HepG2 (cell line): ENCODE data around the gene SH3PXD2A. TPM values are rescaled to one million over a fixed set of nuclear protein-coding genes. Genes with fewer than 3 reads are reported as not detected.

Source experiments
- EZH2 ChIP-seq: conservative IDR thresholded peaks from 2 replicates; pipeline ENCODE4 v1.6.1; 2012; ENCODE audit warnings: mild to moderate bottlenecking, low read depth, low read length, moderate library complexity
- MXD4 ChIP-seq: IDR thresholded peaks from 2 replicates; pipeline ENCODE4 v1.6.1; 2016; ENCODE audit warnings: mild to moderate bottlenecking, missing biosample characterization, missing genetic modification reagents
- MZF1 ChIP-seq: sonication (generic); formaldehyde crosslinking; IDR thresholded peaks from 2 replicates; pipeline ENCODE4 v1.8.1; 2023; ENCODE audit warnings: mild to moderate bottlenecking, missing genetic modification reagents, borderline replicate concordance
- SALL2 ChIP-seq: sonication (generic); formaldehyde crosslinking; IDR thresholded peaks from 2 replicates; pipeline ENCODE4 v1.8.1; 2023; ENCODE audit warnings: mild to moderate bottlenecking, missing genetic modification reagents, inconsistent platforms
- SP5 ChIP-seq: IDR thresholded peaks from 2 replicates; pipeline ENCODE4 v1.6.1; 2016; ENCODE audit warnings: low read depth, borderline replicate concordance
- ZNF432 ChIP-seq: sonication (generic); formaldehyde crosslinking; IDR thresholded peaks from 2 replicates; pipeline ENCODE4 v1.5.0; 2020; ENCODE audit warnings: missing genetic modification reagents, mild to moderate bottlenecking, borderline replicate concordance
- ZNF577 ChIP-seq: sonication (generic); formaldehyde crosslinking; IDR thresholded peaks from 2 replicates; pipeline ENCODE4 v1.4.0; 2020; ENCODE audit warnings: mild to moderate bottlenecking, low read depth, missing genetic modification reagents, borderline replicate concordance
- ZNF746 ChIP-seq: sonication (generic); formaldehyde crosslinking; IDR thresholded peaks from 2 replicates; pipeline ENCODE4 v1.8.0; 2022; ENCODE audit warnings: mild to moderate bottlenecking, missing genetic modification reagents
- polyA plus RNA-seq, 8 experiments: library from polyadenylated mRNA; depleted of rRNA in 3 of 8; stranded (reverse) in 7 of 8; unstranded in 1 of 8; fragments of >200 nt; fragmentation: Illumina TruSeq in 4 of 8; extraction: Trizol in 4 of 8; gene quantifications; 2 replicates each; pipeline versions ENCODE4 v1.2.1 to v1.2.3, GENCODE V29; 2011 to 2016; ENCODE audit warnings: low read depth in 4 of 8, missing spikeins in 1 of 8, mixed read lengths in 1 of 8; ENCODE audit not compliant: insufficient read depth in 1 of 8
- total RNA-seq, 5 experiments: library from RNA; depleted of rRNA; stranded (reverse); fragments of >200 nt; fragmentation: Illumina TruSeq; extraction: Trizol; gene quantifications; 2 replicates each; pipeline ENCODE4 v1.2.3, GENCODE V29; 2016; ENCODE audit warnings: low read depth in 1 of 5
- TF ChIP-seq, protein P1 (sequence below): sonication (generic); formaldehyde crosslinking; IDR thresholded peaks from 2 replicates; pipeline ENCODE4 v1.8.0; 2022; ENCODE audit warnings: mild to moderate bottlenecking, missing genetic modification reagents
- TF ChIP-seq, protein P2 (sequence below): sonication (generic); formaldehyde crosslinking; IDR thresholded peaks from 2 replicates; pipeline ENCODE4 v1.4.0; 2020; ENCODE audit warnings: missing genetic modification reagents
- TF ChIP-seq, protein P3 (sequence below): sonication (generic); formaldehyde crosslinking; IDR thresholded peaks from 2 replicates; pipeline ENCODE4 v1.8.0; 2022; ENCODE audit warnings: low read depth, missing genetic modification reagents
- TF ChIP-seq, protein P4 (sequence below): sonication (generic); formaldehyde crosslinking; IDR thresholded peaks from 2 replicates; pipeline ENCODE4 v1.4.0; 2020; ENCODE audit warnings: mild to moderate bottlenecking, missing genetic modification reagents
- TF ChIP-seq, protein P5 (sequence below): sonication (generic); formaldehyde crosslinking; IDR thresholded peaks from 2 replicates; pipeline ENCODE4 v1.4.0; 2020; ENCODE audit warnings: missing genetic modification reagents
- TF ChIP-seq, protein P6 (sequence below): sonication (generic); formaldehyde crosslinking; IDR thresholded peaks from 2 replicates; pipeline ENCODE4 v1.4.0; 2020; ENCODE audit warnings: missing genetic modification reagents

The SH3PXD2A gene
- total and polyA plus RNA-seq, 2 of the 13 experiments (the other 11 are each of a cell fraction or from before 2014, with no cell fraction given) = 11.1 to 11.3 TPM

DNA sequence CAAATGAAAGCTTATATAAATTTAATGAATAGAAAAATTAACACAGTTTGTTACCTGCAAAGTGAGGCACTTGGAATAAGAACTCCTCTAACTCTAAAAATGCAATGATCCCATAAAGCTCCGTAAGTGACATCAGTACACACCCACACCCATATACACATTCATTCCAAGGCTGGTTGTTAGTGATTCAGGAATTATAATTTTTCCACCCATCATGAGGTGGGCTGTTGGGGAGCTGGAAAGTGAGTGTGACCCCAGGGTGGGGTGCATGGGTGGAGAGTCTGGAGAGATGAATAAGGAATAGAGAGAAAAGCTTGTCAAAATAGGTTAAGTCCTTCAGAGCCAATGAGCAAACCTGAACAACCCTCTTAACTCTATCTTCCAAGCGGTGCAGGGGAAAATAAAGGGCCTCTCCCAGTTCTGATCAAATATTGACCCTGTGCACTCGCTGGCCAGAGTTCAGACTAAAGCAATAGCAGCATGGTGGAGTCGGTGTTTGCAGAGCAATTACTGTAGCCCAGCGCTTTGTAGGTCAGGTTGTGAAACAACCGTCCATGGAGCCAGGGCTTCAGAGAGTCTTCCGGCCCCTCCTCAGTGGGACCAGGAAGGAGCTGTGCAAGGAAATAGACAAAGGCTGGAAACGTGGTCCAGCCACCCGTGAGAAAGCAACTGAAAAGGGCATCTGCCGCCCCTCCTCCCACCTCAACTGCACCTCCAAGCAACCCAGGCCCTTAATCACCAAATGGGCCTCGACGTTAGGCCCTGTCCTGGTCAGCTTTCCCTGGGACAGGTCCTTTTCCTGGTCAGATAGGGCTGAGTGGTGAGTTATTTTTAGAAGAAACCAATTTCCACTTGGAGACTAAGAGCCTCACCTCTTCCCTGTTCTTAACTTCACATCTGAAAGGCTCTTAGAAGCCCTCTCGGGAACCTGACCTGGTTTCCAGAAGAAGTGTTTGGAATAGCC lies 61.2 kb downstream of the SH3PXD2A start (continued):
- TF ChIP-seq, protein P1, sequence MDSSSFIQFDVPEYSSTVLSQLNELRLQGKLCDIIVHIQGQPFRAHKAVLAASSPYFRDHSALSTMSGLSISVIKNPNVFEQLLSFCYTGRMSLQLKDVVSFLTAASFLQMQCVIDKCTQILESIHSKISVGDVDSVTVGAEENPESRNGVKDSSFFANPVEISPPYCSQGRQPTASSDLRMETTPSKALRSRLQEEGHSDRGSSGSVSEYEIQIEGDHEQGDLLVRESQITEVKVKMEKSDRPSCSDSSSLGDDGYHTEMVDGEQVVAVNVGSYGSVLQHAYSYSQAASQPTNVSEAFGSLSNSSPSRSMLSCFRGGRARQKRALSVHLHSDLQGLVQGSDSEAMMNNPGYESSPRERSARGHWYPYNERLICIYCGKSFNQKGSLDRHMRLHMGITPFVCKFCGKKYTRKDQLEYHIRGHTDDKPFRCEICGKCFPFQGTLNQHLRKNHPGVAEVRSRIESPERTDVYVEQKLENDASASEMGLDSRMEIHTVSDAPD (CRISPR knock-in tag) = 0 out of 2 replicates have a peak, but pooled peaks have one; percentile 80
- peak; percentile 74 for TF ChIP-seq SP5 (CRISPR knock-in tag)
- TF ChIP-seq, protein P2, sequence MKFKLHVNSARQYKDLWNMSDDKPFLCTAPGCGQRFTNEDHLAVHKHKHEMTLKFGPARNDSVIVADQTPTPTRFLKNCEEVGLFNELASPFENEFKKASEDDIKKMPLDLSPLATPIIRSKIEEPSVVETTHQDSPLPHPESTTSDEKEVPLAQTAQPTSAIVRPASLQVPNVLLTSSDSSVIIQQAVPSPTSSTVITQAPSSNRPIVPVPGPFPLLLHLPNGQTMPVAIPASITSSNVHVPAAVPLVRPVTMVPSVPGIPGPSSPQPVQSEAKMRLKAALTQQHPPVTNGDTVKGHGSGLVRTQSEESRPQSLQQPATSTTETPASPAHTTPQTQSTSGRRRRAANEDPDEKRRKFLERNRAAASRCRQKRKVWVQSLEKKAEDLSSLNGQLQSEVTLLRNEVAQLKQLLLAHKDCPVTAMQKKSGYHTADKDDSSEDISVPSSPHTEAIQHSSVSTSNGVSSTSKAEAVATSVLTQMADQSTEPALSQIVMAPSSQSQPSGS (CRISPR knock-in tag) = peak; percentile 94
- no peak for TF ChIP-seq ZNF577 (CRISPR knock-in tag)
- TF ChIP-seq MZF1 = 0 out of 2 replicates have a peak, but pooled peaks have one; percentile 44
- TF ChIP-seq EZH2 = no peak
- TF ChIP-seq, protein P3, sequence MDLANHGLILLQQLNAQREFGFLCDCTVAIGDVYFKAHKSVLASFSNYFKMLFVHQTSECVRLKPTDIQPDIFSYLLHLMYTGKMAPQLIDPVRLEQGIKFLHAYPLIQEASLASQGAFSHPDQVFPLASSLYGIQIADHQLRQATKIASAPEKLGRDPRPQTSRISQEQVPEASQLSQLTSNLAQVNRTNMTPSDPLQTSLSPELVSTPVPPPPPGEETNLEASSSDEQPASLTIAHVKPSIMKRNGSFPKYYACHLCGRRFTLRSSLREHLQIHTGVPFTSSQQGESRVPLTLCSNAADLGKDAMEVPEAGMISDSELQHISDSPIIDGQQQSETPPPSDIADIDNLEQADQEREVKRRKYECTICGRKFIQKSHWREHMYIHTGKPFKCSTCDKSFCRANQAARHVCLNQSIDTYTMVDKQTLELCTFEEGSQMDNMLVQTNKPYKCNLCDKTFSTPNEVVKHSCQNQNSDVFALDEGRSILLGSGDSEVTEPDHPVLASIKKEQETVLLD (CRISPR knock-in tag) = no peak
- TF ChIP-seq, protein P4, sequence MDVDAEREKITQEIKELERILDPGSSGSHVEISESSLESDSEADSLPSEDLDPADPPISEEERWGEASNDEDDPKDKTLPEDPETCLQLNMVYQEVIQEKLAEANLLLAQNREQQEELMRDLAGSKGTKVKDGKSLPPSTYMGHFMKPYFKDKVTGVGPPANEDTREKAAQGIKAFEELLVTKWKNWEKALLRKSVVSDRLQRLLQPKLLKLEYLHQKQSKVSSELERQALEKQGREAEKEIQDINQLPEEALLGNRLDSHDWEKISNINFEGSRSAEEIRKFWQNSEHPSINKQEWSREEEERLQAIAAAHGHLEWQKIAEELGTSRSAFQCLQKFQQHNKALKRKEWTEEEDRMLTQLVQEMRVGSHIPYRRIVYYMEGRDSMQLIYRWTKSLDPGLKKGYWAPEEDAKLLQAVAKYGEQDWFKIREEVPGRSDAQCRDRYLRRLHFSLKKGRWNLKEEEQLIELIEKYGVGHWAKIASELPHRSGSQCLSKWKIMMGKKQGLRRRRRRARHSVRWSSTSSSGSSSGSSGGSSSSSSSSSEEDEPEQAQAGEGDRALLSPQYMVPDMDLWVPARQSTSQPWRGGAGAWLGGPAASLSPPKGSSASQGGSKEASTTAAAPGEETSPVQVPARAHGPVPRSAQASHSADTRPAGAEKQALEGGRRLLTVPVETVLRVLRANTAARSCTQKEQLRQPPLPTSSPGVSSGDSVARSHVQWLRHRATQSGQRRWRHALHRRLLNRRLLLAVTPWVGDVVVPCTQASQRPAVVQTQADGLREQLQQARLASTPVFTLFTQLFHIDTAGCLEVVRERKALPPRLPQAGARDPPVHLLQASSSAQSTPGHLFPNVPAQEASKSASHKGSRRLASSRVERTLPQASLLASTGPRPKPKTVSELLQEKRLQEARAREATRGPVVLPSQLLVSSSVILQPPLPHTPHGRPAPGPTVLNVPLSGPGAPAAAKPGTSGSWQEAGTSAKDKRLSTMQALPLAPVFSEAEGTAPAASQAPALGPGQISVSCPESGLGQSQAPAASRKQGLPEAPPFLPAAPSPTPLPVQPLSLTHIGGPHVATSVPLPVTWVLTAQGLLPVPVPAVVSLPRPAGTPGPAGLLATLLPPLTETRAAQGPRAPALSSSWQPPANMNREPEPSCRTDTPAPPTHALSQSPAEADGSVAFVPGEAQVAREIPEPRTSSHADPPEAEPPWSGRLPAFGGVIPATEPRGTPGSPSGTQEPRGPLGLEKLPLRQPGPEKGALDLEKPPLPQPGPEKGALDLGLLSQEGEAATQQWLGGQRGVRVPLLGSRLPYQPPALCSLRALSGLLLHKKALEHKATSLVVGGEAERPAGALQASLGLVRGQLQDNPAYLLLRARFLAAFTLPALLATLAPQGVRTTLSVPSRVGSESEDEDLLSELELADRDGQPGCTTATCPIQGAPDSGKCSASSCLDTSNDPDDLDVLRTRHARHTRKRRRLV = no peak
- TF ChIP-seq, protein P5, sequence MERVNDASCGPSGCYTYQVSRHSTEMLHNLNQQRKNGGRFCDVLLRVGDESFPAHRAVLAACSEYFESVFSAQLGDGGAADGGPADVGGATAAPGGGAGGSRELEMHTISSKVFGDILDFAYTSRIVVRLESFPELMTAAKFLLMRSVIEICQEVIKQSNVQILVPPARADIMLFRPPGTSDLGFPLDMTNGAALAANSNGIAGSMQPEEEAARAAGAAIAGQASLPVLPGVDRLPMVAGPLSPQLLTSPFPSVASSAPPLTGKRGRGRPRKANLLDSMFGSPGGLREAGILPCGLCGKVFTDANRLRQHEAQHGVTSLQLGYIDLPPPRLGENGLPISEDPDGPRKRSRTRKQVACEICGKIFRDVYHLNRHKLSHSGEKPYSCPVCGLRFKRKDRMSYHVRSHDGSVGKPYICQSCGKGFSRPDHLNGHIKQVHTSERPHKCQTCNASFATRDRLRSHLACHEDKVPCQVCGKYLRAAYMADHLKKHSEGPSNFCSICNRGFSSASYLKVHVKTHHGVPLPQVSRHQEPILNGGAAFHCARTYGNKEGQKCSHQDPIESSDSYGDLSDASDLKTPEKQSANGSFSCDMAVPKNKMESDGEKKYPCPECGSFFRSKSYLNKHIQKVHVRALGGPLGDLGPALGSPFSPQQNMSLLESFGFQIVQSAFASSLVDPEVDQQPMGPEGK (CRISPR knock-in tag) = peak; percentile 96
- 0 out of 2 replicates have a peak, but pooled peaks have one; percentile 37 for TF ChIP-seq MXD4 (CRISPR knock-in tag)
- TF ChIP-seq ZNF432 (CRISPR knock-in tag) = no peak
- TF ChIP-seq, protein P6, sequence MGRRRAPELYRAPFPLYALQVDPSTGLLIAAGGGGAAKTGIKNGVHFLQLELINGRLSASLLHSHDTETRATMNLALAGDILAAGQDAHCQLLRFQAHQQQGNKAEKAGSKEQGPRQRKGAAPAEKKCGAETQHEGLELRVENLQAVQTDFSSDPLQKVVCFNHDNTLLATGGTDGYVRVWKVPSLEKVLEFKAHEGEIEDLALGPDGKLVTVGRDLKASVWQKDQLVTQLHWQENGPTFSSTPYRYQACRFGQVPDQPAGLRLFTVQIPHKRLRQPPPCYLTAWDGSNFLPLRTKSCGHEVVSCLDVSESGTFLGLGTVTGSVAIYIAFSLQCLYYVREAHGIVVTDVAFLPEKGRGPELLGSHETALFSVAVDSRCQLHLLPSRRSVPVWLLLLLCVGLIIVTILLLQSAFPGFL (CRISPR knock-in tag) = no peak
- no peak for TF ChIP-seq SALL2 (CRISPR knock-in tag)
- peak; percentile 90; the same call in 1 of the 2 replicates for TF ChIP-seq ZNF746 (CRISPR knock-in tag)
